ENCODE measurements around the gene MYB.

GRCh38 chr6:135222623-135223022 lies 41.5 kb downstream of the MYB start:
- TF ChIP-seq CTCF (conservative IDR thresholded peaks at IDR 0.05) (no peak), ZFX (IDR thresholded peaks at IDR 0.05) (no peak)
